Measurements from ENCODE around the gene UGT1A8. TPM values are rescaled to one million over a fixed set of nuclear protein-coding genes. Genes with fewer than 3 reads are reported as not detected.

Gene UGT1A8
- total and polyA plus RNA-seq, 2 experiments from 2014 or later = 0.45 TPM; not detected in 1

DNA sequence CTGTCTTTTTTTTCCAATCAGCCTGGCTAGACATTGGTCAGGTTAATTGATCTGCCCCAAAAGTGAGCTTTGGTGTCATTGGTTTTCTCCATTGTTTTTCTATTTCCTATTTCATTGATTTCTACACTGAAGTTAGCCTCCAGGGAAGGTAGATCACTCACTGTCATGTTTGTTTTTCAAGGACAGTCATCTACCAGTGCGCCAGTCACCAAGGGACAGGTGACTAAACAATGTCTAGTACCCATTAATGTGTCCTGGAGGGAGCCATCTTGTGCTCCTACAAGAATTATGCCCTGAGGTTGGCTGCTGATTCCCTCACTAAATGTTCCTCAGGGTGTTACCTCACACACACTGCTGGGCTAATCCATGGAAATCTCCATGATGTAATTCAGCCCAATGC, 33.2 kb upstream of the UGT1A8 start (continued):
- TF ChIP-seq, protein P1, sequence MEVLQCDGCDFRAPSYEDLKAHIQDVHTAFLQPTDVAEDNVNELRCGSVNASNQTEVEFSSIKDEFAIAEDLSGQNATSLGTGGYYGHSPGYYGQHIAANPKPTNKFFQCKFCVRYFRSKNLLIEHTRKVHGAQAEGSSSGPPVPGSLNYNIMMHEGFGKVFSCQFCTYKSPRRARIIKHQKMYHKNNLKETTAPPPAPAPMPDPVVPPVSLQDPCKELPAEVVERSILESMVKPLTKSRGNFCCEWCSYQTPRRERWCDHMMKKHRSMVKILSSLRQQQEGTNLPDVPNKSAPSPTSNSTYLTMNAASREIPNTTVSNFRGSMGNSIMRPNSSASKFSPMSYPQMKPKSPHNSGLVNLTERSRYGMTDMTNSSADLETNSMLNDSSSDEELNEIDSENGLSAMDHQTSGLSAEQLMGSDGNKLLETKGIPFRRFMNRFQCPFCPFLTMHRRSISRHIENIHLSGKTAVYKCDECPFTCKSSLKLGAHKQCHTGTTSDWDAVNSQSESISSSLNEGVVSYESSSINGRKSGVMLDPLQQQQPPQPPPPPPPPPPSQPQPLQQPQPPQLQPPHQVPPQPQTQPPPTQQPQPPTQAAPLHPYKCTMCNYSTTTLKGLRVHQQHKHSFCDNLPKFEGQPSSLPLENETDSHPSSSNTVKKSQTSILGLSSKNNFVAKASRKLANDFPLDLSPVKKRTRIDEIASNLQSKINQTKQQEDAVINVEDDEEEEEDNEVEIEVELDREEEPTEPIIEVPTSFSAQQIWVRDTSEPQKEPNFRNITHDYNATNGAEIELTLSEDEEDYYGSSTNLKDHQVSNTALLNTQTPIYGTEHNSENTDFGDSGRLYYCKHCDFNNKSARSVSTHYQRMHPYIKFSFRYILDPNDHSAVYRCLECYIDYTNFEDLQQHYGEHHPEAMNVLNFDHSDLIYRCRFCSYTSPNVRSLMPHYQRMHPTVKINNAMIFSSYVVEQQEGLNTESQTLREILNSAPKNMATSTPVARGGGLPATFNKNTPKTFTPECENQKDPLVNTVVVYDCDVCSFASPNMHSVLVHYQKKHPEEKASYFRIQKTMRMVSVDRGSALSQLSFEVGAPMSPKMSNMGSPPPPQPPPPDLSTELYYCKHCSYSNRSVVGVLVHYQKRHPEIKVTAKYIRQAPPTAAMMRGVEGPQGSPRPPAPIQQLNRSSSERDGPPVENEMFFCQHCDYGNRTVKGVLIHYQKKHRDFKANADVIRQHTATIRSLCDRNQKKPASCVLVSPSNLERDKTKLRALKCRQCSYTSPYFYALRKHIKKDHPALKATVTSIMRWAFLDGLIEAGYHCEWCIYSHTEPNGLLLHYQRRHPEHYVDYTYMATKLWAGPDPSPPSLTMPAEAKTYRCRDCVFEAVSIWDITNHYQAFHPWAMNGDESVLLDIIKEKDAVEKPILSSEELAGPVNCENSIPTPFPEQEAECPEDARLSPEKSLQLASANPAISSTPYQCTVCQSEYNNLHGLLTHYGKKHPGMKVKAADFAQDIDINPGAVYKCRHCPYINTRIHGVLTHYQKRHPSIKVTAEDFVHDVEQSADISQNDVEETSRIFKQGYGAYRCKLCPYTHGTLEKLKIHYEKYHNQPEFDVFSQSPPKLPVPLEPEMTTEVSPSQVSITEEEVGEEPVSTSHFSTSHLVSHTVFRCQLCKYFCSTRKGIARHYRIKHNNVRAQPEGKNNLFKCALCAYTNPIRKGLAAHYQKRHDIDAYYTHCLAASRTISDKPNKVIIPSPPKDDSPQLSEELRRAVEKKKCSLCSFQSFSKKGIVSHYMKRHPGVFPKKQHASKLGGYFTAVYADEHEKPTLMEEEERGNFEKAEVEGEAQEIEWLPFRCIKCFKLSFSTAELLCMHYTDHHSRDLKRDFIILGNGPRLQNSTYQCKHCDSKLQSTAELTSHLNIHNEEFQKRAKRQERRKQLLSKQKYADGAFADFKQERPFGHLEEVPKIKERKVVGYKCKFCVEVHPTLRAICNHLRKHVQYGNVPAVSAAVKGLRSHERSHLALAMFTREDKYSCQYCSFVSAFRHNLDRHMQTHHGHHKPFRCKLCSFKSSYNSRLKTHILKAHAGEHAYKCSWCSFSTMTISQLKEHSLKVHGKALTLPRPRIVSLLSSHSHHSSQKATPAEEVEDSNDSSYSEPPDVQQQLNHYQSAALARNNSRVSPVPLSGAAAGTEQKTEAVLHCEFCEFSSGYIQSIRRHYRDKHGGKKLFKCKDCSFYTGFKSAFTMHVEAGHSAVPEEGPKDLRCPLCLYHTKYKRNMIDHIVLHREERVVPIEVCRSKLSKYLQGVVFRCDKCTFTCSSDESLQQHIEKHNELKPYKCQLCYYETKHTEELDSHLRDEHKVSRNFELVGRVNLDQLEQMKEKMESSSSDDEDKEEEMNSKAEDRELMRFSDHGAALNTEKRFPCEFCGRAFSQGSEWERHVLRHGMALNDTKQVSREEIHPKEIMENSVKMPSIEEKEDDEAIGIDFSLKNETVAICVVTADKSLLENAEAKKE (CRISPR knock-in tag; IDR thresholded peaks at IDR 0.05) = no peak

DNA sequence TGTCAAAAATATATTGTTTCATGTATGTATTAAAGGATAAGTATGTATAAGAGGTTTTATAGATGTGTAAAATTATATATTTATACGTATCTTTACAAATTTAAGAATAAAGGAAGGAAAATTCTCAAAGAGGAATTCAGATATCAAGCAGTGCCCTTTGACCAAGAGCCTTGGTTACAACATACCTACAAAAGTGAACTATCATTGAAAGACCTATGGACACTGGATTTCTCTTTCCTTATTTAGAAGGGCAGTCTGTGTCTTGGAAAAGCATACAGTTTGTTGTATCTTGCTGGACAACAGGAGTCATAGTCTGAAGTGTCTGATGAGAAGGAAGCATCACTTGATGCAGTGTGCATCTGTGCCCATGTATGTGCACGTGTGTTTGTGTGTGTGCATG, 29.0 kb upstream of the UGT1A8 start:
- Histone ChIP-seq H3K4me2 (no peak overlapping the region), H3F3A (replicated peaks; ENCODE audit: low read depth) (no peaks in the 10 kb centered on the region), H3K27ac (ENCODE audit: low read depth) (no peak overlapping the region), H3K79me2 (replicated peaks; ENCODE audit: insufficient read depth) (no peaks in the 10 kb centered on the region), H4K20me1 (replicated peaks; ENCODE audit: insufficient read depth) (no peaks in the 10 kb centered on the region), H3K9me2 (ENCODE audit: insufficient read depth) (peaks cover 5% of the 10 kb centered on the region), H3K4me1 (ENCODE audit: insufficient read depth) (no peaks in the 10 kb centered on the region), H3K36me3 (ENCODE audit: insufficient read depth) (no peaks in the 10 kb centered on the region), H3K4me3 (no peak overlapping the region), H3K27me3 (ENCODE audit: insufficient read depth) (no peaks in the 10 kb centered on the region), H2AFZ (no peak overlapping the region)
- Mint-ChIP-seq H3K36me3 (ENCODE audit: low read depth) (peaks cover 4% of the 10 kb centered on the region; the same call in 1 of the 3 replicates), H3K4me3 (no peak overlapping the region), H3K27ac (no peak overlapping the region), H3K9me3 (peaks cover 11% of the 10 kb centered on the region; the same call in 1 of the 3 replicates), H3K4me1 (peaks cover 7% of the 10 kb centered on the region), H3K27me3 (ENCODE audit: insufficient read depth, low read depth, poor library complexity) (peaks cover 2% of the 10 kb centered on the region)
- DNase-seq (ENCODE audit: low spot score) = no peak
- ATAC-seq = no peak
- TF ChIP-seq, protein P1 (CRISPR knock-in tag; IDR thresholded peaks at IDR 0.05) = no peak
- TF ChIP-seq EZH2phosphoT487 (IDR thresholded peaks at IDR 0.05; ENCODE audit: unreplicated experiment) (no peak), ZNF114 (CRISPR knock-in tag; IDR thresholded peaks at IDR 0.05) (no peak), CREB1 (CRISPR knock-in tag; IDR thresholded peaks at IDR 0.05; ENCODE audit: low read depth) (no peak), JUNB (IDR thresholded peaks at IDR 0.05; ENCODE audit: unreplicated experiment) (no peak), EZH2 (IDR thresholded peaks at IDR 0.05; ENCODE audit: low read depth, unreplicated experiment) (no peak)
